Testis (tissue), 2 donors: ENCODE data around the gene CNNM1.

ENCODE experiments used
- CTCF ChIP-seq, 3 experiments: fragments of 450-650 bp in 2 of 3; fragments of 200-600 bp in 1 of 3; sonication (generic) in 1 of 3; IDR thresholded peaks; one replicate each; pipeline ENCODE4 v1.5.1; 2016 to 2019; ENCODE audit warnings: antibody characterized with exemption in 3 of 3, mild to moderate bottlenecking in 2 of 3, moderate library complexity in 1 of 3
- POLR2A ChIP-seq: fragments of 450-650 bp; IDR thresholded peaks from one replicate; pipeline ENCODE4 v1.6.1; 2017; ENCODE audit warnings: antibody characterized with exemption, mild to moderate bottlenecking, moderate library complexity

GRCh38 chr10:99357691-99358090 is 28.5 kb downstream of the CNNM1 start:
- TF ChIP-seq POLR2A (no peak), CTCF (IDR thresholded peaks at IDR 0.05) (no peak)
